ENCODE measurements around the gene CASP3.
A peak's percentile ranks its signal among the peaks of the same experiment; 100 is the strongest.
"Not testable (repeated sequence)": the region's sequence is repeated elsewhere in the genome, so short reads cannot be mapped to it uniquely, and the experiment has no call there.

CASP3 gene

GRCh38 chr4:184624972-184625554, 24.2 kb downstream of the CASP3 start:
- Histone ChIP-seq H3K9me3 (ENCODE audit: control insufficient read depth, insufficient read depth, low read length) (no peaks in the 10 kb centered on the region), H3K27me3 (ENCODE audit: control insufficient read depth, insufficient read depth, low read length) (no peaks in the 10 kb centered on the region), H3K4me3 (ENCODE audit: low read depth, low read length) (no peak overlapping the region), H3K4me1 (ENCODE audit: control insufficient read depth, insufficient read depth, low read length) (no peaks in the 10 kb centered on the region), H3K36me3 (ENCODE audit: control insufficient read depth, insufficient read depth, low read length) (peaks cover 2% of the 10 kb centered on the region), H3K9ac (ENCODE audit: low read depth, low read length) (no peak overlapping the region)

GRCh38 chr4:184624504-184624903, 24.7 kb downstream of the CASP3 start:
- not testable (repeated sequence) for H3K4me1 ChIP-seq (ENCODE audit: control insufficient read depth, insufficient read depth, low read length); H3K36me3 ChIP-seq (ENCODE audit: control insufficient read depth, insufficient read depth, low read length); H3K27me3 ChIP-seq (ENCODE audit: control insufficient read depth, insufficient read depth, low read length); H3K9ac ChIP-seq (ENCODE audit: low read depth, low read length); H3K9me3 ChIP-seq (ENCODE audit: control insufficient read depth, insufficient read depth, low read length); H3K4me3 ChIP-seq (ENCODE audit: low read depth, low read length)

GRCh38 chr4:184621518-184621917, 27.7 kb downstream of the CASP3 start:
- Histone ChIP-seq H3K9ac (ENCODE audit: low read depth, low read length) (no peak overlapping the region), H3K4me3 (ENCODE audit: low read depth, low read length) (no peak overlapping the region), H3K36me3 (ENCODE audit: control insufficient read depth, insufficient read depth, low read length) (no peaks in the 10 kb centered on the region), H3K9me3 (ENCODE audit: control insufficient read depth, insufficient read depth, low read length) (no peaks in the 10 kb centered on the region), H3K27me3 (ENCODE audit: control insufficient read depth, insufficient read depth, low read length) (no peaks in the 10 kb centered on the region), H3K4me1 (ENCODE audit: control insufficient read depth, insufficient read depth, low read length) (no peaks in the 10 kb centered on the region)

DNA sequence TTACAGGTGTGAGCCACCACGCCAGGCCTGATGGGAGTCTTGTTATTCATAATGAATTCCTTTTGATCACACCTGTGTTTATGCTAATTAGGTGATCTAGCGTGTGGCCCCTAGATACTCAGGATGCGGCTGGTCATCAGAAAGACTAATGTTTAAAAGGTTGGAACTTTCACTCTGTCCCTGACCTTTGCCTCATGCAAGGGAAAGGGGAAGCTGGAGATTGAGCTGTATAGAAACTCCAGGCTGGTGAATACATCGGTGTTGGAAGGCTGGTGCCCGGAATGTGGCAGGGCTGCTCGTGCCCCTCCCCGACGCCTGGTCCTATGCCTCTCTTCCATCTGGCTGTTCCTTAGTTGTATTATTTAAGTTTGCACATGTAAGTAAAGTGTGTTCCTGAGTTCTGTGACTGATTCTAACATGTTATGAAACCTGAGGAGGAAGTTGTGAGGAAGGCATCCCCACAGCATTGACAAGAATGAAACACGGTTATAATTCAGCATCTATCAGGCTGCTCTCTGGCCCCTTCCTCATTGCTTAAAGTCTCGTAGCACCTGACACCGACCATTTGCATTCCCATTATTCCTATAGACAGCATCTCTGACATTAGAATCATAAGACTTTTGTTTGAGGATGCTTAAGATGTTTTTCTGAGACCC, 28.9 kb downstream of the CASP3 start:
- Histone ChIP-seq H3K27me3 (ENCODE audit: control insufficient read depth, insufficient read depth, low read length) (no peaks in the 10 kb centered on the region), H3K36me3 (ENCODE audit: control insufficient read depth, insufficient read depth, low read length) (no peaks in the 10 kb centered on the region), H3K9me3 (ENCODE audit: control insufficient read depth, insufficient read depth, low read length) (no peaks in the 10 kb centered on the region), H3K9ac (ENCODE audit: low read depth, low read length) (no peak overlapping the region), H3K4me3 (ENCODE audit: low read depth, low read length) (no peak overlapping the region), H3K4me1 (ENCODE audit: control insufficient read depth, insufficient read depth, low read length) (no peaks in the 10 kb centered on the region)

GRCh38 chr4:184617600-184618196, 31.5 kb downstream of the CASP3 start:
- H3K36me3 ChIP-seq (ENCODE audit: control insufficient read depth, insufficient read depth, low read length): no peaks in the 10 kb centered on the region
- no peaks in the 10 kb centered on the region for H3K4me1 ChIP-seq (ENCODE audit: control insufficient read depth, insufficient read depth, low read length)
- H3K9ac ChIP-seq (ENCODE audit: low read depth, low read length): no peak overlapping the region
- H3K27me3 ChIP-seq (ENCODE audit: control insufficient read depth, insufficient read depth, low read length): no peaks in the 10 kb centered on the region
- peak overlapping the region; percentile 2 for H3K4me3 ChIP-seq (ENCODE audit: low read depth, low read length)
- peaks cover 4% of the 10 kb centered on the region for H3K9me3 ChIP-seq (ENCODE audit: control insufficient read depth, insufficient read depth, low read length)

- Histone ChIP-seq H3K9ac (ENCODE audit: low read depth, low read length) (no peak overlapping the region), H3K9me3 (ENCODE audit: control insufficient read depth, insufficient read depth, low read length) (peaks cover 4% of the 10 kb centered on the region), H3K27me3 (ENCODE audit: control insufficient read depth, insufficient read depth, low read length) (no peaks in the 10 kb centered on the region), H3K36me3 (ENCODE audit: control insufficient read depth, insufficient read depth, low read length) (no peaks in the 10 kb centered on the region), H3K4me3 (ENCODE audit: low read depth, low read length) (peak overlapping the region; percentile 2), H3K4me1 (ENCODE audit: control insufficient read depth, insufficient read depth, low read length) (peaks cover under 1% of the 10 kb centered on the region)
Observed at GRCh38 chr4:184616633-184617551, 32.4 kb downstream of the CASP3 start.

- H3K27me3 ChIP-seq (ENCODE audit: control insufficient read depth, insufficient read depth, low read length); H3K9ac ChIP-seq (ENCODE audit: low read depth, low read length); H3K36me3 ChIP-seq (ENCODE audit: control insufficient read depth, insufficient read depth, low read length); H3K4me1 ChIP-seq (ENCODE audit: control insufficient read depth, insufficient read depth, low read length); H3K9me3 ChIP-seq (ENCODE audit: control insufficient read depth, insufficient read depth, low read length); H3K4me3 ChIP-seq (ENCODE audit: low read depth, low read length): not testable (repeated sequence)
Observed at GRCh38 chr4:184616168-184616567, 33.1 kb downstream of the CASP3 start.

GRCh38 chr4:184614509-184614908, 34.7 kb downstream of the CASP3 start:
- Histone ChIP-seq H3K4me3 (ENCODE audit: low read depth, low read length) (no peak overlapping the region), H3K4me1 (ENCODE audit: control insufficient read depth, insufficient read depth, low read length) (peaks cover 5% of the 10 kb centered on the region), H3K36me3 (ENCODE audit: control insufficient read depth, insufficient read depth, low read length) (no peaks in the 10 kb centered on the region), H3K9ac (ENCODE audit: low read depth, low read length) (no peak overlapping the region), H3K27me3 (ENCODE audit: control insufficient read depth, insufficient read depth, low read length) (no peaks in the 10 kb centered on the region), H3K9me3 (ENCODE audit: control insufficient read depth, insufficient read depth, low read length) (peaks cover 4% of the 10 kb centered on the region)

- peaks cover 5% of the 10 kb centered on the region for H3K4me1 ChIP-seq (ENCODE audit: control insufficient read depth, insufficient read depth, low read length)
- H3K27me3 ChIP-seq (ENCODE audit: control insufficient read depth, insufficient read depth, low read length): no peaks in the 10 kb centered on the region
- H3K4me3 ChIP-seq (ENCODE audit: low read depth, low read length): no peak overlapping the region
- H3K9me3 ChIP-seq (ENCODE audit: control insufficient read depth, insufficient read depth, low read length): peaks cover 4% of the 10 kb centered on the region
- H3K36me3 ChIP-seq (ENCODE audit: control insufficient read depth, insufficient read depth, low read length): no peaks in the 10 kb centered on the region
- H3K9ac ChIP-seq (ENCODE audit: low read depth, low read length): no peak overlapping the region
Observed at GRCh38 chr4:184613405-184613804, 35.8 kb downstream of the CASP3 start.

GRCh38 chr4:184612074-184612473, 37.2 kb downstream of the CASP3 start:
- Histone ChIP-seq H3K9ac (ENCODE audit: low read depth, low read length) (no peak overlapping the region), H3K36me3 (ENCODE audit: control insufficient read depth, insufficient read depth, low read length) (no peaks in the 10 kb centered on the region), H3K4me3 (ENCODE audit: low read depth, low read length) (no peak overlapping the region), H3K4me1 (ENCODE audit: control insufficient read depth, insufficient read depth, low read length) (peaks cover 5% of the 10 kb centered on the region), H3K27me3 (ENCODE audit: control insufficient read depth, insufficient read depth, low read length) (no peaks in the 10 kb centered on the region), H3K9me3 (ENCODE audit: control insufficient read depth, insufficient read depth, low read length) (peaks cover 4% of the 10 kb centered on the region)

GRCh38 chr4:184607429-184607828, 41.8 kb downstream of the CASP3 start:
- not testable (repeated sequence) for H3K9me3 ChIP-seq (ENCODE audit: control insufficient read depth, insufficient read depth, low read length); H3K9ac ChIP-seq (ENCODE audit: low read depth, low read length); H3K4me1 ChIP-seq (ENCODE audit: control insufficient read depth, insufficient read depth, low read length); H3K4me3 ChIP-seq (ENCODE audit: low read depth, low read length); H3K27me3 ChIP-seq (ENCODE audit: control insufficient read depth, insufficient read depth, low read length); H3K36me3 ChIP-seq (ENCODE audit: control insufficient read depth, insufficient read depth, low read length)
